Activated CD4-positive, CD25-positive, alpha-beta regulatory T cell treated with anti-CD3 and anti-CD28 coated beads, Interleukin-2, amount 50 U/mL, for 16 hours (primary cell): ENCODE measurements around the gene PLA2G12A.
"Not testable (repeated sequence)": the region's sequence is repeated elsewhere in the genome, so short reads cannot be mapped to it uniquely, and the experiment has no call there.

Source experiments
- DNase-seq: peaks from one replicate; pipeline ENCODE4 v3.0.0-alpha.2; 2020; ENCODE audit warnings: low read depth, low spot score

The PLA2G12A gene

GRCh38 chr4:109678925-109679324 is 50.9 kb downstream of the PLA2G12A start:
- not testable (repeated sequence) for DNase-seq

GRCh38 chr4:109678472-109678871 is 51.4 kb downstream of the PLA2G12A start:
- DNase-seq: not testable (repeated sequence)

- DNase-seq: no peak
Measured at GRCh38 chr4:109676886-109677285, 53.0 kb downstream of the PLA2G12A start.

GRCh38 chr4:109675843-109676242 is 54.0 kb downstream of the PLA2G12A start:
- no peak for DNase-seq

- no peak for DNase-seq
Measured at GRCh38 chr4:109675181-109675580, 54.7 kb downstream of the PLA2G12A start.

- no peak for DNase-seq
Measured at GRCh38 chr4:109673303-109673702, 56.6 kb downstream of the PLA2G12A start.

- no peak for DNase-seq
Measured at GRCh38 chr4:109672169-109672930, 57.5 kb downstream of the PLA2G12A start.

- no peak for DNase-seq
Measured at GRCh38 chr4:109671350-109671749, 58.5 kb downstream of the PLA2G12A start.

GRCh38 chr4:109665783-109666485 is 63.9 kb downstream of the PLA2G12A start:
- no peak for DNase-seq

- DNase-seq: no peak
Measured at GRCh38 chr4:109662771-109663170, 67.1 kb downstream of the PLA2G12A start.

GRCh38 chr4:109662116-109662515 is 67.8 kb downstream of the PLA2G12A start:
- no peak for DNase-seq
